H1 (cell line): ENCODE measurements around the gene PIGS. TPM values are rescaled to one million over a fixed set of nuclear protein-coding genes. Genes with fewer than 3 reads are reported as not detected.

Source experiments
- CTCF ChIA-PET: fragments of 300-600 bp; sonication (Branson Sonifier 250); formaldehyde crosslinking; loops from one replicate; lab custom pipeline; 2021; ENCODE audit not compliant: partially characterized antibody; lab: Charles Lee
- POLR2A ChIA-PET: fragments of 300-600 bp; sonication (Branson Sonifier 250); formaldehyde crosslinking; loops from one replicate; lab custom pipeline; 2021; ENCODE audit warnings: inconsistent platforms; ENCODE audit not compliant: partially characterized antibody; lab: Charles Lee
- DNase-seq, 2 experiments: peaks; one replicate each; pipeline versions ENCODE4 v3.0.0 to v3.0.0-alpha.2; 2010 to 2022; ENCODE audit warnings: low spot score in 2 of 2, low read depth in 1 of 2, mixed read lengths in 1 of 2
- FAIRE-seq: peaks from 2 replicates; lab custom pipeline; 2011; peaks lifted over from hg19 to GRCh38; lab: Jason Lieb, UNC
- H2AFZ ChIP-seq: 2 replicates; pipeline ENCODE4 v1.8.1; 2012; ENCODE audit warnings: low read length, inconsistent platforms
- H2AK5ac ChIP-seq: 2 replicates; pipeline ENCODE4 v1.6.1; 2013; ENCODE audit warnings: low read depth, low read length
- H2BK120ac ChIP-seq: replicated peaks from 2 replicates; pipeline ENCODE3; 2013; ENCODE audit warnings: low read depth, low read length, inconsistent platforms
- H2BK12ac ChIP-seq: 2 replicates; pipeline ENCODE4 v1.6.1; 2013; ENCODE audit warnings: low read depth, low read length
- H2BK15ac ChIP-seq: 2 replicates; pipeline ENCODE4 v1.6.1; 2013; ENCODE audit warnings: low read length
- H2BK20ac ChIP-seq: 2 replicates; pipeline ENCODE4 v1.6.1; 2013; ENCODE audit warnings: low read length
- H2BK5ac ChIP-seq: 2 replicates; pipeline ENCODE4 v1.6.1; 2013; ENCODE audit warnings: low read depth, low read length
- H3K14ac ChIP-seq: 2 replicates; pipeline ENCODE4 v1.6.1; 2013; ENCODE audit warnings: inconsistent platforms; ENCODE audit not compliant: insufficient read length
- H3K18ac ChIP-seq: 2 replicates; pipeline ENCODE4 v1.6.1; 2013; ENCODE audit warnings: low read length; ENCODE audit errors: extremely low read depth
- H3K23ac ChIP-seq: 2 replicates; pipeline ENCODE4 v1.6.1; 2013; ENCODE audit warnings: inconsistent platforms; ENCODE audit not compliant: insufficient read length
- H3K23me2 ChIP-seq: 2 replicates; pipeline ENCODE4 v1.6.1; 2013; ENCODE audit warnings: low read depth, low read length
- H3K27ac ChIP-seq: 2 replicates; pipeline ENCODE4 v1.6.1; 2011; ENCODE audit warnings: low read depth, low read length, inconsistent platforms
- H3K27me3 ChIP-seq, 4 experiments: replicated peaks in 1 of 4; 1 replicate in 1 of 4; 2 replicates in 3 of 4; pipeline versions ENCODE4 v1.6.1 to v1.8.1; 2011 to 2013; ENCODE audit warnings: low read length in 3 of 4, mild to moderate bottlenecking in 3 of 4, inconsistent platforms in 2 of 4, mixed read lengths in 2 of 4, moderate library complexity in 1 of 4; ENCODE audit not compliant: control insufficient read depth in 3 of 4, insufficient read depth in 3 of 4; ENCODE audit errors: extremely low read depth in 1 of 4
- H3K36me3 ChIP-seq, 4 experiments: 2 replicates each; pipeline versions ENCODE4 v1.6.1 to v1.8.1; 2011 to 2013; ENCODE audit warnings: mild to moderate bottlenecking in 4 of 4, low read length in 3 of 4, moderate library complexity in 2 of 4, control low read depth in 1 of 4, inconsistent platforms in 1 of 4; ENCODE audit not compliant: insufficient read depth in 4 of 4, control insufficient read depth in 2 of 4
- H3K4ac ChIP-seq: replicated peaks from 2 replicates; pipeline ENCODE3; 2013; ENCODE audit warnings: low read length, low read depth, mixed read lengths, inconsistent platforms; ENCODE audit not compliant: insufficient read length
- H3K4me1 ChIP-seq, 4 experiments: replicated peaks in 1 of 4; 1 replicate in 1 of 4; 2 replicates in 3 of 4; pipeline versions ENCODE4 v1.6.1 to v1.8.1; 2011 to 2013; ENCODE audit warnings: low read length in 3 of 4, inconsistent platforms in 2 of 4, mixed read lengths in 1 of 4; ENCODE audit not compliant: insufficient read depth in 4 of 4, control insufficient read depth in 3 of 4
- H3K4me2 ChIP-seq, 2 experiments: 2 replicates each; pipeline versions ENCODE4 v1.6.1 to v1.8.1; 2011 to 2013; ENCODE audit warnings: low read depth in 2 of 2, low read length in 2 of 2, control low read depth in 1 of 2, inconsistent platforms in 1 of 2, mild to moderate bottlenecking in 1 of 2; ENCODE audit not compliant: insufficient read depth in 1 of 2
- H3K4me3 ChIP-seq, 4 experiments: fragments of 200-600, 300-600 bp in 1 of 4; sonication (generic), shearing (Covaris generic), sonication (Bioruptor Twin) in 1 of 4; 2 replicates each; pipeline versions ENCODE4 v1.5.1 to v1.8.1; 2011 to 2016; ENCODE audit warnings: low read length in 4 of 4, low read depth in 3 of 4, control low read depth in 2 of 4, inconsistent platforms in 2 of 4, mild to moderate bottlenecking in 2 of 4, mixed read lengths in 1 of 4, moderate library complexity in 1 of 4; ENCODE audit not compliant: insufficient read depth in 2 of 4; ENCODE audit errors: extremely low read depth in 1 of 4
- H3K56ac ChIP-seq: replicated peaks from 2 replicates; pipeline ENCODE3; 2013; ENCODE audit warnings: low read depth, mild to moderate bottlenecking, mixed read lengths, low read length, inconsistent platforms; ENCODE audit not compliant: insufficient read length
- H3K79me1 ChIP-seq: 2 replicates; pipeline ENCODE4 v1.6.1; 2013; ENCODE audit warnings: low read depth, low read length, control low read depth
- H3K79me2 ChIP-seq, 2 experiments: 2 replicates each; pipeline versions ENCODE4 v1.6.1 to v1.8.1; 2012 to 2013; ENCODE audit warnings: low read length in 2 of 2, mild to moderate bottlenecking in 2 of 2, inconsistent platforms in 1 of 2; ENCODE audit not compliant: insufficient read depth in 2 of 2, control insufficient read depth in 1 of 2
- H3K9ac ChIP-seq, 4 experiments: replicated peaks in 1 of 4; 1 replicate in 1 of 4; 2 replicates in 3 of 4; pipeline versions ENCODE4 v1.6.1 to v1.8.1; 2011 to 2013; ENCODE audit warnings: low read depth in 3 of 4, low read length in 3 of 4, control low read depth in 2 of 4, mild to moderate bottlenecking in 2 of 4, moderate library complexity in 2 of 4, inconsistent platforms in 1 of 4; ENCODE audit errors: extremely low read depth in 1 of 4
- H3K9me3 ChIP-seq, 2 experiments: 2 replicates each; pipeline versions ENCODE4 v1.6.1 to v1.8.1; 2012 to 2013; ENCODE audit warnings: mild to moderate bottlenecking in 2 of 2, moderate library complexity in 2 of 2, control low read depth in 1 of 2, inconsistent platforms in 1 of 2, low read depth in 1 of 2, low read length in 1 of 2, mixed read lengths in 1 of 2; ENCODE audit not compliant: insufficient read depth in 2 of 2
- H4K20me1 ChIP-seq, 2 experiments: replicated peaks in 1 of 2; 2 replicates each; pipeline versions ENCODE3 to v1.8.1; 2011 to 2013; ENCODE audit warnings: inconsistent platforms in 2 of 2, low read length in 2 of 2, mild to moderate bottlenecking in 1 of 2; ENCODE audit not compliant: insufficient read depth in 2 of 2, control insufficient read depth in 1 of 2
- H4K5ac ChIP-seq: 2 replicates; pipeline ENCODE4 v1.6.1; 2013; ENCODE audit warnings: low read length, low read depth, mixed read lengths, inconsistent platforms; ENCODE audit not compliant: insufficient read length
- H4K8ac ChIP-seq: 2 replicates; pipeline ENCODE4 v1.8.0; 2013; ENCODE audit warnings: mild to moderate bottlenecking, moderate library complexity, low read length, inconsistent platforms; ENCODE audit not compliant: insufficient read depth; ENCODE audit errors: extremely low read depth
- H4K91ac ChIP-seq: replicated peaks from 2 replicates; pipeline ENCODE3; 2013; ENCODE audit warnings: low read length, mixed read lengths, inconsistent platforms; ENCODE audit not compliant: insufficient read length
- CBX8 ChIP-seq: fragments of 300-800, 300-1000 bp; sonication (generic); IDR thresholded peaks from 2 replicates; pipeline ENCODE4 v1.7.1; 2016; ENCODE audit warnings: low read depth, low read length, borderline replicate concordance
- CEBPB ChIP-seq: IDR thresholded peaks from 2 replicates; pipeline ENCODE4 v1.6.1; 2012; ENCODE audit warnings: low read depth, low read length
- CREB1 ChIP-seq: IDR thresholded peaks from 2 replicates; pipeline ENCODE4 v1.6.1; 2012; ENCODE audit warnings: inconsistent platforms
- FOSL1 ChIP-seq: IDR thresholded peaks from 2 replicates; pipeline ENCODE4 v1.6.1; 2011; ENCODE audit warnings: mild to moderate bottlenecking, low read depth, low read length, moderate library complexity; ENCODE audit not compliant: insufficient read depth
- HDAC2 ChIP-seq, 2 experiments: fragments of 300-600 bp in 1 of 2; sonication (generic) in 1 of 2; IDR thresholded peaks; 2 replicates each; pipeline ENCODE4 v1.6.1; 2011 to 2012; ENCODE audit warnings: low read depth in 2 of 2, low read length in 2 of 2, mild to moderate bottlenecking in 2 of 2, moderate library complexity in 2 of 2, borderline replicate concordance in 1 of 2, inconsistent platforms in 1 of 2
- JUN ChIP-seq: IDR thresholded peaks from 2 replicates; pipeline ENCODE4 v1.6.1; 2011; ENCODE audit warnings: low read depth, mild to moderate bottlenecking, improper control_type of control experiment, low read length
- NRF1 ChIP-seq: IDR thresholded peaks from 2 replicates; pipeline ENCODE4 v1.6.1; 2011; ENCODE audit warnings: mild to moderate bottlenecking, low read depth, low read length, improper control_type of control experiment
- POLR2AphosphoS5 ChIP-seq: IDR thresholded peaks from 2 replicates; pipeline ENCODE4 v1.6.1; 2011; ENCODE audit warnings: low read depth, low read length
- SIN3A ChIP-seq, 2 experiments: IDR thresholded peaks in 1 of 2; conservative IDR thresholded peaks in 1 of 2; 2 replicates each; pipeline ENCODE4 v1.6.1; 2011 to 2012; ENCODE audit warnings: low read length in 2 of 2, improper control_type of control experiment in 1 of 2, low read depth in 1 of 2, mild to moderate bottlenecking in 1 of 2
- SRF ChIP-seq: IDR thresholded peaks from 2 replicates; pipeline ENCODE4 v1.6.1; 2011; ENCODE audit warnings: mild to moderate bottlenecking, low read depth, low read length, moderate library complexity
- TBP ChIP-seq: IDR thresholded peaks from 2 replicates; pipeline ENCODE4 v1.6.1; 2011; ENCODE audit warnings: low read depth, low read length, improper control_type of control experiment
- WGBS, 2 experiments: shearing (Covaris generic) in 1 of 2; methylation state at CpG; one replicate each; pipeline versions ENCODE4 v1.1.6 to v1.1.7; 2013 to 2015; ENCODE audit warnings: low lambda C conversion rate in 2 of 2, mixed read lengths in 2 of 2, inconsistent platforms in 1 of 2, low coverage in 1 of 2, missing lambda C conversion rate in 1 of 2; ENCODE audit not compliant: insufficient replicate concordance in 2 of 2, insufficient coverage in 1 of 2, insufficient read length in 1 of 2; ENCODE audit errors: extremely low coverage in 1 of 2, missing lambda C conversion rate in 1 of 2; 5-methylcytosine and 5-hydroxymethylcytosine counted together
- polyA plus RNA-seq, 7 experiments: library from polyadenylated mRNA; depleted of rRNA in 3 of 7; stranded (reverse) in 5 of 7; unstranded in 2 of 7; fragments of >200 nt in 5 of 7; fragments of 200-250 nt in 2 of 7; gene quantifications; 1 replicate in 5 of 7; 2 replicates in 1 of 7; 4 replicates in 1 of 7; pipeline versions ENCODE4 v1.2.1 to v1.2.3, GENCODE V29; 2011 to 2013; ENCODE audit warnings: missing spikeins in 2 of 7, mixed read lengths in 2 of 7
- total RNA-seq: library from RNA; stranded (reverse); fragmentation: NEBNext Ultra II Directional; extraction: Animal tissue kit (Norgen Biotek cat#: 25700); gene quantifications from 2 replicates; pipeline ENCODE4 v1.2.1, GENCODE V29; 2021
- TF ChIP-seq, protein P1 (sequence below), 3 experiments: IDR thresholded peaks; 1 replicate in 2 of 3; 2 replicates in 1 of 3; pipeline versions ENCODE4 v1.5.1 to v1.6.1; 2011; ENCODE audit warnings: low read length in 3 of 3, mild to moderate bottlenecking in 3 of 3, inconsistent platforms in 2 of 3, low read depth in 1 of 3, moderate library complexity in 1 of 3; ENCODE audit not compliant: insufficient read depth in 1 of 3; ENCODE audit errors: control extremely low read depth in 1 of 3

Gene PIGS
- total and polyA plus RNA-seq, 2 of the 8 experiments (the other 6 are each of a cell fraction or from before 2014, with no cell fraction given): 44.3 to 50.6 TPM

DNA sequence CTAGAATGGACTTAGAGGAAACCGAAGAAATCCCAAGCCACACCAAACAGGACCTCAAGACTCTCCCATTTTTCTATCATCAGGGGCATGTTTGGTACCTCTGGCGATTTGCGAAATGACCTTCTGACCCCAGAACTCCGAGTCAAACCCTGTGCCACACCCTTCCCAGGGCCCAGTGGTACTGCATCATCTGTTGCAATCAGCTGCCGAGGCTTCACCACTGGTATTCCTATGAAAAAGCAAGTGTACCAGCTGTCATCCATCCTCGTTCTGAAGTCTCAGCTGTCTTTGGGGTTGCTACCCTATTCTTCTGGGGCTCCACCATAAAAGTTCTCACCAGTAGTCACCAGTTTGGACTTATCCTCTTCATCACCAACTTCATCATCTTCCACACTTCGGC is 45.0 kb upstream of the PIGS start:
- no peaks in the 10 kb centered on the region for H3K27me3 ChIP-seq
- H2AK5ac ChIP-seq: no peak overlapping the region
- ChIA-PET CTCF (interaction anchor here (0.8 to 1.4 kb wide), 2 partner anchors 25 to 52 kb away, joined by 3 read pairs; no protein-coding TSS in a partner anchor), POLR2A (interaction anchor here (0.7 to 14.8 kb wide), 10 partner anchors 16 to 76 kb away, joined by 3 to 163 read pairs (median 4); partner anchors contain the start of genes SDF2 and SUPT6H)
- H3K79me2 ChIP-seq: no peaks in the 10 kb centered on the region
- 91% methylated on average over 7 of the region's 7 CpGs; no CpG with 5 or more reads in 1 of the 2 experiments for WGBS, 2 experiments
- no peaks in the 10 kb centered on the region for H3K9me3 ChIP-seq
- no peak overlapping the region for H3K14ac ChIP-seq
- no peak overlapping the region for H3K23ac ChIP-seq
- H2AFZ ChIP-seq: no peak overlapping the region
- H4K91ac ChIP-seq: no peak overlapping the region
- no peak overlapping the region for H3K9ac ChIP-seq
- peaks cover 2 to 6% of the 10 kb centered on the region in 2 experiments for H4K20me1 ChIP-seq
- H3K56ac ChIP-seq: no peak overlapping the region
- H3K18ac ChIP-seq: no peak overlapping the region
- DNase-seq (no peak), FAIRE-seq (no peak)
- no peak overlapping the region for H3K27ac ChIP-seq
- H3K4me3 ChIP-seq: no peak overlapping the region
- no peak overlapping the region for H2BK12ac ChIP-seq
- no peaks in the 10 kb centered on the region for H3K4me1 ChIP-seq
- H2BK5ac ChIP-seq: no peak overlapping the region
- H3K4me2 ChIP-seq: no peak overlapping the region
- H3K79me1 ChIP-seq: 0 out of 2 replicates have a peak, but pooled peaks cover 2% of the 10 kb centered on the region
- H3K23me2 ChIP-seq: no peaks in the 10 kb centered on the region
- H4K5ac ChIP-seq: no peak overlapping the region
- no peak overlapping the region for H2BK15ac ChIP-seq
- H3K4ac ChIP-seq: no peak overlapping the region
- no peak overlapping the region for H4K8ac ChIP-seq
- no peak overlapping the region for H2BK20ac ChIP-seq
- H2BK120ac ChIP-seq: no peak overlapping the region
- H3K36me3 ChIP-seq: peaks cover 61 to 89% (median 80%) of the 10 kb centered on the region in 4 experiments
- TF ChIP-seq TBP: no peak
- TF ChIP-seq CEBPB: no peak
- no peak for TF ChIP-seq HDAC2 (IDR thresholded peaks at IDR 0.05; ENCODE audit: borderline replicate concordance in 1 of 2, low read depth in 2 of 2, low read length in 2 of 2)
- no peak for TF ChIP-seq NRF1
- TF ChIP-seq FOSL1: no peak
- no peak for TF ChIP-seq JUN
- TF ChIP-seq, protein P1, sequence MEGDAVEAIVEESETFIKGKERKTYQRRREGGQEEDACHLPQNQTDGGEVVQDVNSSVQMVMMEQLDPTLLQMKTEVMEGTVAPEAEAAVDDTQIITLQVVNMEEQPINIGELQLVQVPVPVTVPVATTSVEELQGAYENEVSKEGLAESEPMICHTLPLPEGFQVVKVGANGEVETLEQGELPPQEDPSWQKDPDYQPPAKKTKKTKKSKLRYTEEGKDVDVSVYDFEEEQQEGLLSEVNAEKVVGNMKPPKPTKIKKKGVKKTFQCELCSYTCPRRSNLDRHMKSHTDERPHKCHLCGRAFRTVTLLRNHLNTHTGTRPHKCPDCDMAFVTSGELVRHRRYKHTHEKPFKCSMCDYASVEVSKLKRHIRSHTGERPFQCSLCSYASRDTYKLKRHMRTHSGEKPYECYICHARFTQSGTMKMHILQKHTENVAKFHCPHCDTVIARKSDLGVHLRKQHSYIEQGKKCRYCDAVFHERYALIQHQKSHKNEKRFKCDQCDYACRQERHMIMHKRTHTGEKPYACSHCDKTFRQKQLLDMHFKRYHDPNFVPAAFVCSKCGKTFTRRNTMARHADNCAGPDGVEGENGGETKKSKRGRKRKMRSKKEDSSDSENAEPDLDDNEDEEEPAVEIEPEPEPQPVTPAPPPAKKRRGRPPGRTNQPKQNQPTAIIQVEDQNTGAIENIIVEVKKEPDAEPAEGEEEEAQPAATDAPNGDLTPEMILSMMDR (IDR thresholded peaks at IDR 0.05; ENCODE audit: control extremely low read depth in 1 of 3, insufficient read depth in 1 of 3, low read depth in 1 of 3, low read length in 3 of 3): no peak
- no peak for TF ChIP-seq CREB1
- TF ChIP-seq CBX8: no peak
- no peak for TF ChIP-seq SRF
- TF ChIP-seq POLR2AphosphoS5: no peak
- no peak for TF ChIP-seq SIN3A (conservative IDR thresholded peaks at IDR 0.05 in 1 of 2, IDR thresholded peaks at IDR 0.05 in 1 of 2; ENCODE audit: low read depth in 1 of 2, low read length in 2 of 2)
